Hematopoietic multipotent progenitor cell treated with erythropoietin and hydrocortisone succinate and interleukin-3 and kit ligand, for 17 days (in vitro differentiated cells): ENCODE data around the gene LRRN3.

Experiments
- DNase-seq: peaks from one replicate; pipeline ENCODE4 v3.0.0-alpha.2; 2015; ENCODE audit warnings: low spot score

The LRRN3 gene

GRCh38 chr7:111080495-111081105, 10.3 kb upstream of the LRRN3 start:
- DNase-seq: no peak

DNA sequence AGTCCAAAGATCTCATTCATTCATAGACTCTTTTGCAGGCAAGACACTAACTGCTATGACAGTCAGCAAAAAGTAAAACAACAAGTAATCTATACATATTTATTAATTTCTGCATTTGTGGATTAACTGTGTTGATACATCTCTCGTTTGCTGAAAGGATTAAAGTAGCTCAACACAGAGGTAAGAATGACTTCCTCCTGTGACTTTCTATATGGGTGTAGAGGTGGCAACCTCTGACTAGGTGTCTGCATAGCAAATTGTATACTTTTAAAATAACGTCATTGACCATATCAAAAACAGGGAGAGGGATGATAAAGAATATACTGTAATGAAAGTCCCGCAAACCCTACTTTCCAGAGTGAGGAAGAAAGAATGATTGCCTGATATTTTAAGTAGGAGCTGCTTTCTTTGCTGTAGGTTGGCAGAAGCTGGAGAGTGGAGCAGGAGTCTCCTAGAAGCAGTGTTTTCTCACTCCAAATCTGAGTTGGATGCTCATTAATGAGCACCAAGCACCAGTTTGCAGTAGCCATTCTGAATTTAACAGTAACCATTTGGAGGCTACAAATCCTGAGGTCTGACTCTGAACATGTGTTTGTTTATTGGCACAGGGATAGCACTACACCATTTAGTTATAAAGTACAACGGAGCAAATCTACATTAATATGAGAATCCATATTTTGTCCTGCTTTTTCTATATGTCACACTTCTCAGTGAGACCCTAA, 9.2 kb upstream of the LRRN3 start:
- DNase-seq: no peak

DNA sequence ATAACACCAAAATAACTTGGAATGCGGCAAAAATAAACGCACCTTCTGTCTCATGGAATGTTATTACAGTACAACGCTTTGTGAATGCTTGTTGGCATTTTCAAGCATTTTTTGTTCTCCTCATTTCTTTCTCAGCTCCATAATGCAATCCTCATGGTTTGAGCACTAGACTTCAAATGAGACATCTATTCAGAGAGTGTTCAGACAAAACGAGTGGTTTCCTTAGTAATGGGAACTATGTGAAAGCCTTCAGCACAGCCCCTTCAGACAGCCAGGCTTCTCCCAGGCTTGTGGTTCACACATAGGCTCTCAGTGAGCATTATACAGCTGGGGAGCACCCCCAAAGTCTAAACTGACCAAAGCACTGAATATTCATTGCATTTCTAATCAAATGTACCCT, 8.6 kb upstream of the LRRN3 start:
- DNase-seq: no peak

DNA sequence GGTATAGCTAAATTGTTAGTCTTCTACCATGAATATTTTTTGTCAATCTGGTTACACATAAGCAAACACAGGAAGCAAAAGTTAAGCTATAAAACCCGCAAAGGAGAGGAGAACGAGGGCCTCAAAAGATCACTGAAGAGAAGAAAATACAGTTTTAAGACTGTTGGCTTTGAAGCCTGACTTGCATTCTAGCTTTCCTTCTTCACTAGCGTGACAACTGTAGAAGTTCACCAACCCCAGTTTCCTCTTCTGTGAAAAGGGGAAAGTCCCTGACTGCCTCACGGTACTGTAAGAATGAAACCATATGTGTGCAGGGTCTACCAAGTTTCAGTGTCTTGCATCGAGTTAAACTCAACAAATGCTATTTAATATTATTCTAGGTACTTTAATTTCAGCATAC, 7.5 kb upstream of the LRRN3 start:
- no peak for DNase-seq

- DNase-seq: no peak
Measured at GRCh38 chr7:111085356-111085755, 5.6 kb upstream of the LRRN3 start.

GRCh38 chr7:111086532-111086931, 4.4 kb upstream of the LRRN3 start:
- DNase-seq: no peak

- no peak for DNase-seq
Measured at GRCh38 chr7:111088328-111088727, 2.6 kb upstream of the LRRN3 start.

DNA sequence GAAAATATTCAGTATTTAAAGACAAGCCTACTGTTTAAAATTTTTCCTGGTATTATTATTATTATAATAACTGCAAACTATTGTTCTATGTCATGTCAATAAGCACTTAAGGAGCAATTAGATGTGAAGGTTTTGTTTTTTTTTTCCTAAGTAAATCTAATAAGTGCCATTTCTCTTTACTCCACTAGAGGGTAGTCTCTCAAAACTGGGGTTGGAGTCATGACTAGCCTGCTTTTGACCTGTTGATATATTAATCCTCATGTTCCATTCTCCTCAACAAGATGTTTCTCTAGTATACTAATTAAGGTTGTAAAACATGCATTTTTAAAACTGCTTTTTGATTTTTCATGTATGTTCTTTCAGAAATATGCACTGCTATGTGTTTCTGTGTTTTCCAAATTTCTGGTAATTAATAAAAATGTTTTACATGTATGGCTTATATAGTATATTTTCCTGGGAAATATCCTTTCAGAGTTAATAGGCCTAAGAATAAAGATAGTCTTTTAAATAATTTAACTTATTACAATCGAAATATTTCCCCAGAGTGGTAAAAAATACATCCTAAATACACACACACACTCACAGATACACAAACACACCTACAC, 1.0 kb upstream of the LRRN3 start:
- peak; percentile 8 for DNase-seq

- no peak for DNase-seq
Measured at GRCh38 chr7:111091593-111092358, 849 bp downstream of the LRRN3 start.

- DNase-seq: no peak
Measured at GRCh38 chr7:111092406-111093236, 1.7 kb downstream of the LRRN3 start.

- no peak for DNase-seq
Measured at GRCh38 chr7:111093496-111093895, 2.6 kb downstream of the LRRN3 start.

GRCh38 chr7:111094419-111094818, 3.5 kb downstream of the LRRN3 start:
- DNase-seq: no peak

- DNase-seq: no peak
Measured at GRCh38 chr7:111096997-111097396, 6.1 kb downstream of the LRRN3 start.

DNA sequence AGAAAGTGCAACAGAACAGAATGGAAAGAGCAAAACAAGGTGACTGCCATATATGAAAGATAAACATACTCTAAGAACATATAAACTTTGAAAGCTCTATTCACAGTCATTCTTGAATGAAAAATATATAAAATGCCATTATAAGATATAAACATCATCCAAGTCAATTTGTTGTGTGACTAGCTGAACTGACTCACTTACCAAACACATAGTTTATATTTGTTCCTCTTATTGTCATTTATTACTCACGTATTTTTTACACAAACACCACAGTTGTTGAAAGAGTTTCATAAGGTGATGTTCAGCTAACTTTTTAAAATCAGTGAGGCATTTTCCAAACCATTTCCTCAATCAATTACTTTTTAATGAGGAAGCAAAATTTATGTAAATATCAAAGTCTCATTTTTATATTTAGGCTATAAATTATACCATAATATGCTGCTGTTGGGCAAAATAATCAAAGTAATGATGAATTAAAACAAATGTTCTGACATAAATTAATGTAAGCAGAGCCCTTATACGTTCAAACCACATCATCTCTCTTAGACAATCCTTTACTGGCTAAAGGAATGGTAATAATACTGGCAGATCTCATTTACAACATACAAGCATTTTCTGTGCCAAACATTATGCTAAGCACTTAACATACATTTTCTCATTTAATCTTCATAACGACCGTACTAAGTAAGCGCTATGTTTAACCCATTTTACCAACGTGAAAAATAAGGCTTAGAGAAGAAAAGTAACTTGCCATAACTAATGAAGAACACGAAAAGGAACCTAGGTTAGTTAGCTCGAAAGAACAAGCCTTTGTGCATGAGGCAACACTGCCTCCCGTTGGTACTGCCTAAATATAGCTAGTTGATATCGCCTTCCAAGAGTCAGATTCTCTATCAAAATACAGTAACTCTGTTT, 7.3 kb downstream of the LRRN3 start:
- DNase-seq: no peak

DNA sequence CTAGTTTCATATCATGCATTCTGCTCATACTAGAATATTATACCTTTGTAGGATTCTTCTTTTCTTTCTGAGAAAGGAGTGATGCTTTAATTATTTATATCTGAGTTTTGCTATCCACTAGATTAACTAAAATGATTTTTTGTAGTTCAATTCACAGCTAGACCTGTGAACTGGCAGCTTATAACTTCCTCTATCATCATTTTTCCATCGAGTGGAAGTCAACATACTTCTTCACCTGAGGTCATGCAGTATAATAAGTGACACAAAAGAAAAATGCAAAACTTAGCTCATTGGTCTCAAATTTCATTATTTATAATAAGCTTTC, 8.0 kb downstream of the LRRN3 start:
- DNase-seq: no peak

GRCh38 chr7:111101856-111102646, 11.1 kb downstream of the LRRN3 start:
- no peak for DNase-seq

DNA sequence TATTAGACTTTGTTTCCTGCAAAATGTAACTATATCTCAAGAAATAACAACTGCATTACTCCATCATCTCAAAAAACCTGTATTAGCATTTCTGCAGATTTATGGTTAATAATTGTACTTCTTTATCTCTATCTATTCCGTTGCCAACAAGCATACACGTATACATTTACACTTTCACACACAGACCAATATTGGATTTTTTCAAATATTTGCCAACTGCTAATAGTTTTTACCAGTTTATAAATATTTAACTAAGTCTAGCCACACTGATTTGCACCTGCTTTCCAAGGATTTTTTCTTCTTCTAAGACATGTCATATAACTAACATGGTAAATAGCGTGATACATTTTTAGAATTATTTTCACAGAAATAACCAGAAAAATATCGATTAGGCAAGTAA, 12.2 kb downstream of the LRRN3 start:
- DNase-seq: no peak

GRCh38 chr7:111103678-111104274, 12.8 kb downstream of the LRRN3 start:
- no peak for DNase-seq

DNA sequence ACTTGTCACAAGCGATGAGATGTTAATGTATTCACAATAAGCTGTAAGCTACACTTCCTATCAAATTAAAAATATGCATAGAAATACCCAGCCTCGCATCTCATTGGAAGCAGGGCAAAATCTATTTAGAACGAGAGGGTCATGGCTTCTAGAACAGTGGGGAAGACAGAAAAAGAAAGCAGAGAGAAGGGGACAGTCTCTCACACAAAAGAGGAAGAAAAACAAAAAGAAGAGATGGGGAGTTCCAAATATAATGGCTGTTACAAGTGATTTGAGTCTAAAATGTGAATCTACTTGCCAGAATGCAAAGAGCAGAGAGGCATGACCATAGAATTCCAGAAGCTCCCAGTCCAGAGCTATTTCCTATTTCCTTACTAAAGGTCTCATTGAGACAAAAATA, 13.8 kb downstream of the LRRN3 start:
- no peak for DNase-seq

DNA sequence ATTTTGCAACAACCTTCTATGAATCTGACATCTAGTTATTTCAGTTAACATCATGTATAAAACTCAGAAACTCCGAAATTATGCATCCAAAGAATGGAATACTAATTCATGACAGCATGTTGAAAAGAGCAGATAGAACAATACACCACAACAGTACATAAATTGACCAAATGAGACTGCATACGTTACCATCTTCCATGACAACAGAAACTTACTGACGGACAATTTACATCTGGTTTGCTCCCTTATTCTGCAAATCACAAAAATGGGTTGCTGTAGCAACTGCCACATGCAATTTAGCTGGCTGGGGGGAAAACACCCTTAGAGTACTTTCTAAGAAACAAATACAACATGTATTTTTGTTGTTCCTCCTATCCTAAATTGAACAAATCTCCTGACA, 14.3 kb downstream of the LRRN3 start:
- no peak for DNase-seq
